OCI-LY1 (cell line): ENCODE results near the gene TLCD2.
"Not testable (repeated sequence)": the region's sequence is repeated elsewhere in the genome, so short reads cannot be mapped to it uniquely, and the experiment has no call there.

Source experiments
- H2AFZ ChIP-seq: fragments of 200-600 bp; sonication (generic), shearing (Covaris generic); 2 replicates; pipeline ENCODE4 v1.6.0; 2014; ENCODE audit warnings: antibody characterized with exemption, mild to moderate bottlenecking, low read length
- H3F3A ChIP-seq: fragments of 200-600 bp; sonication (generic), shearing (Covaris generic); 2 replicates; pipeline ENCODE4 v1.6.0; 2014; ENCODE audit warnings: mild to moderate bottlenecking, antibody characterized with exemption, low read length, moderate library complexity; ENCODE audit not compliant: insufficient read depth
- H3K27ac ChIP-seq: fragments of 200-600 bp; sonication (generic); 2 replicates; pipeline ENCODE4 v1.5.1; 2014; ENCODE audit warnings: low read length, mixed run types, mild to moderate bottlenecking, low read depth; ENCODE audit not compliant: poor library complexity, severe bottlenecking
- H3K27me3 ChIP-seq: fragments of 200-600 bp; sonication (generic); 2 replicates; pipeline ENCODE4 v1.6.0; 2014; ENCODE audit warnings: antibody characterized with exemption, mild to moderate bottlenecking, low read length, moderate library complexity; ENCODE audit not compliant: insufficient read depth
- H3K36me3 ChIP-seq: fragments of 200-600 bp; sonication (generic); 2 replicates; pipeline ENCODE4 v1.6.1; 2014; ENCODE audit warnings: mild to moderate bottlenecking, antibody characterized with exemption, low read length, moderate library complexity, mixed read lengths; ENCODE audit not compliant: insufficient read depth
- H3K4me1 ChIP-seq: fragments of 200-600 bp; sonication (generic); 2 replicates; pipeline ENCODE4 v1.5.1; 2014; ENCODE audit warnings: mild to moderate bottlenecking, low read length, moderate library complexity; ENCODE audit not compliant: insufficient read depth, severe bottlenecking
- H3K4me2 ChIP-seq: fragments of 200-600 bp; sonication (generic), shearing (Covaris generic); 2 replicates; pipeline ENCODE4 v1.6.1; 2014; ENCODE audit warnings: low read length
- H3K4me3 ChIP-seq: fragments of 200-600 bp; sonication (generic); 2 replicates; pipeline ENCODE4 v1.5.1; 2014; ENCODE audit warnings: low read length, low read depth, mild to moderate bottlenecking, mixed read lengths; ENCODE audit not compliant: poor library complexity, severe bottlenecking
- H3K79me2 ChIP-seq: fragments of 200-600 bp; shearing (Covaris generic); 2 replicates; pipeline ENCODE4 v1.6.1; 2016; ENCODE audit warnings: mixed run types, low read length, mixed read lengths; ENCODE audit not compliant: insufficient read depth
- H3K9ac ChIP-seq: fragments of 200-600 bp; sonication (generic), shearing (Covaris generic); 2 replicates; pipeline ENCODE4 v1.6.1; 2014; ENCODE audit warnings: mild to moderate bottlenecking, low read length, mixed read lengths
- H3K9me2 ChIP-seq: fragments of 200-600 bp; sonication (generic), shearing (Covaris generic); 2 replicates; pipeline ENCODE4 v1.6.1; 2014; ENCODE audit warnings: low read depth, mild to moderate bottlenecking, low read length, mixed read lengths
- H3K9me3 ChIP-seq: fragments of 200-600 bp; shearing (Covaris generic); 2 replicates; pipeline ENCODE4 v1.6.1; 2014; ENCODE audit warnings: low read length, mixed read lengths
- H4K20me1 ChIP-seq: fragments of 200-600 bp; sonication (generic), shearing (Covaris generic); 2 replicates; pipeline ENCODE4 v1.6.0; 2016; ENCODE audit warnings: mild to moderate bottlenecking, low read length; ENCODE audit not compliant: insufficient read depth
- CTCF ChIP-seq: fragments of 200-600 bp; sonication (generic), shearing (Covaris generic); IDR thresholded peaks from 2 replicates; pipeline ENCODE4 v1.5.1; 2017; ENCODE audit warnings: mild to moderate bottlenecking, antibody characterized with exemption, low read length, moderate library complexity, mixed read lengths
- EZH2 ChIP-seq: fragments of 200-600 bp; sonication (generic), shearing (Covaris generic); IDR thresholded peaks from 2 replicates; pipeline ENCODE4 v1.8.0; 2017; ENCODE audit warnings: borderline replicate concordance, mixed run types, mild to moderate bottlenecking, antibody characterized with exemption, low read length, moderate library complexity, mixed read lengths

TLCD2 gene

GRCh38 chr17:1707107-1707506 lies 3.1 kb downstream of the TLCD2 start:
- no peak for TF ChIP-seq EZH2
- TF ChIP-seq CTCF = no peak
- no peak overlapping the region for H3K4me3 ChIP-seq
- no peak overlapping the region for H3K4me2 ChIP-seq
- no peak overlapping the region for H3K27ac ChIP-seq
- no peak overlapping the region for H3K9ac ChIP-seq
- no peaks in the 10 kb centered on the region for H3K9me3 ChIP-seq
- 0 out of 2 replicates have a peak, but pooled peaks cover 4% of the 10 kb centered on the region for H3F3A ChIP-seq
- peaks cover 9% of the 10 kb centered on the region for H3K27me3 ChIP-seq
- no peaks in the 10 kb centered on the region for H3K9me2 ChIP-seq
- H2AFZ ChIP-seq = no peak overlapping the region
- H4K20me1 ChIP-seq = no peaks in the 10 kb centered on the region
- peaks cover 6% of the 10 kb centered on the region for H3K4me1 ChIP-seq
- H3K79me2 ChIP-seq = no peaks in the 10 kb centered on the region
- H3K36me3 ChIP-seq = no peaks in the 10 kb centered on the region

- no peak overlapping the region for H3K4me3 ChIP-seq
- H3K27me3 ChIP-seq = peaks cover 5% of the 10 kb centered on the region
- no peaks in the 10 kb centered on the region for H3F3A ChIP-seq
- peaks cover 2% of the 10 kb centered on the region for H3K4me1 ChIP-seq
- H3K36me3 ChIP-seq = no peaks in the 10 kb centered on the region
- no peak overlapping the region for H3K27ac ChIP-seq
- H3K9ac ChIP-seq = no peak overlapping the region
- TF ChIP-seq EZH2 (no peak), CTCF (no peak)
- no peaks in the 10 kb centered on the region for H3K9me3 ChIP-seq
- no peak overlapping the region for H3K4me2 ChIP-seq
- no peaks in the 10 kb centered on the region for H4K20me1 ChIP-seq
- no peaks in the 10 kb centered on the region for H3K79me2 ChIP-seq
- H2AFZ ChIP-seq = no peak overlapping the region
- no peaks in the 10 kb centered on the region for H3K9me2 ChIP-seq
Observed at GRCh38 chr17:1705004-1705403, 5.2 kb downstream of the TLCD2 start.

- no peaks in the 10 kb centered on the region for H3K9me2 ChIP-seq
- H3K9ac ChIP-seq = no peak overlapping the region
- H3K27ac ChIP-seq = no peak overlapping the region
- no peaks in the 10 kb centered on the region for H3K36me3 ChIP-seq
- H3K4me2 ChIP-seq = no peak overlapping the region
- no peaks in the 10 kb centered on the region for H3K9me3 ChIP-seq
- no peak overlapping the region for H2AFZ ChIP-seq
- no peak overlapping the region for H3K4me3 ChIP-seq
- TF ChIP-seq EZH2 (no peak), CTCF (no peak)
- no peaks in the 10 kb centered on the region for H4K20me1 ChIP-seq
- peaks cover 5% of the 10 kb centered on the region; the same call in 1 of the 2 replicates for H3K27me3 ChIP-seq
- H3K79me2 ChIP-seq = no peaks in the 10 kb centered on the region
- H3K4me1 ChIP-seq = no peaks in the 10 kb centered on the region
- H3F3A ChIP-seq = no peaks in the 10 kb centered on the region
Observed at GRCh38 chr17:1703063-1703462, 7.1 kb downstream of the TLCD2 start.

GRCh38 chr17:1699891-1700290 lies 10.3 kb downstream of the TLCD2 start:
- H2AFZ ChIP-seq, H3F3A ChIP-seq, H3K9me3 ChIP-seq, H3K9ac ChIP-seq, H4K20me1 ChIP-seq, H3K27ac ChIP-seq, H3K36me3 ChIP-seq, H3K4me1 ChIP-seq, H3K4me3 ChIP-seq, H3K4me2 ChIP-seq, H3K9me2 ChIP-seq, H3K27me3 ChIP-seq, H3K79me2 ChIP-seq: not testable (repeated sequence)
